HG03575 (cell line): ENCODE results near the gene CAMKMT.

Experiments
- ATAC-seq: cut with Tn5 transposase; IDR thresholded peaks from one replicate; pipeline ENCODE4 v1.9.1; 2021; ENCODE audit not compliant: unreplicated experiment, insufficient number of reproducible peaks, low FRiP score; ENCODE audit errors: extremely low read depth

CAMKMT gene

GRCh38 chr2:44700824-44701223 lies 339.1 kb downstream of the CAMKMT start:
- ATAC-seq, result no peak

GRCh38 chr2:44705356-44705755 lies 343.6 kb downstream of the CAMKMT start:
- ATAC-seq, result no peak

- no peak for ATAC-seq
These were observed 344.2 kb downstream of the CAMKMT start for GRCh38 chr2:44705876-44706480.

- no peak for ATAC-seq
These were observed 345.2 kb downstream of the CAMKMT start for GRCh38 chr2:44706681-44707553.

- no peak for ATAC-seq
These were observed 346.4 kb downstream of the CAMKMT start for GRCh38 chr2:44707945-44708660.

- no peak for ATAC-seq
These were observed 346.9 kb downstream of the CAMKMT start for GRCh38 chr2:44708661-44709000.

- no peak for ATAC-seq
These were observed 351.4 kb downstream of the CAMKMT start for GRCh38 chr2:44713170-44713569.

GRCh38 chr2:44715671-44716081 lies 353.9 kb downstream of the CAMKMT start:
- ATAC-seq, result no peak

GRCh38 chr2:44716131-44716530 lies 354.4 kb downstream of the CAMKMT start:
- no peak for ATAC-seq

- no peak for ATAC-seq
These were observed 356.7 kb downstream of the CAMKMT start for GRCh38 chr2:44718431-44718830.

GRCh38 chr2:44719562-44719961 lies 357.8 kb downstream of the CAMKMT start:
- no peak for ATAC-seq

- ATAC-seq, result no peak
These were observed 360.4 kb downstream of the CAMKMT start for GRCh38 chr2:44722026-44722625.

- ATAC-seq, result no peak
These were observed 362.2 kb downstream of the CAMKMT start for GRCh38 chr2:44723921-44724320.

- ATAC-seq, result no peak
These were observed 368.8 kb downstream of the CAMKMT start for GRCh38 chr2:44730593-44730992.

- peak; percentile 90 for ATAC-seq
These were observed 369.8 kb downstream of the CAMKMT start for GRCh38 chr2:44731505-44731904.

- no peak for ATAC-seq
These were observed 374.7 kb downstream of the CAMKMT start for GRCh38 chr2:44736270-44736942.

GRCh38 chr2:44740678-44741077 lies 378.9 kb downstream of the CAMKMT start:
- no peak for ATAC-seq

- no peak for ATAC-seq
These were observed 379.8 kb downstream of the CAMKMT start for GRCh38 chr2:44741507-44741906.

- ATAC-seq, result no peak
These were observed 380.3 kb downstream of the CAMKMT start for GRCh38 chr2:44742057-44742456.
